Regular cardiac myocyte (primary cell): ENCODE results near the gene CPN1. TPM values are rescaled to one million over a fixed set of nuclear protein-coding genes. Genes with fewer than 3 reads are reported as not detected.

Experiments
- total RNA-seq: library from RNA; depleted of rRNA; stranded (reverse); fragments of >200 nt; gene quantifications from 2 replicates; pipeline ENCODE4 v1.2.3, GENCODE V29; 2014

CPN1 gene
- not detected in 2 replicates for total RNA-seq

GRCh38 chr10:100081075-100082001 is at the start of gene CPN1:
CPN1 (minus strand) TSS chr10:100081869; CDS start chr10:100081625, 244 bp downstream.

GRCh38 chr10:100009793-100010676 is 71.6 kb downstream of the CPN1 start, which contains the start of gene DNMBP:
DNMBP (minus strand) TSS chr10:100009947; CDS start chr10:99972124, 37,823 bp downstream.

Other genes starting within 250 kb of the CPN1 start
- gene DNMBP, start 71.9 kb downstream of the CPN1 start, total RNA-seq: 21.1 and 34.7 TPM in 2 replicates
- gene ERLIN1, start 104.2 kb upstream of the CPN1 start, total RNA-seq: 44.5 and 95.1 TPM in 2 replicates
- gene CHUK, start 147.7 kb upstream of the CPN1 start, total RNA-seq: 23.4 and 32.6 TPM in 2 replicates
- gene CWF19L1, start 185.8 kb upstream of the CPN1 start, total RNA-seq: 26.8 and 34.9 TPM in 2 replicates
- gene BLOC1S2, start 204.8 kb upstream of the CPN1 start, total RNA-seq: 47.4 and 56.9 TPM in 2 replicates
- not detected in 2 replicates for gene PKD2L1, start 248.4 kb upstream of the CPN1 start, total RNA-seq